ENCODE results near the gene DEFB112.
A peak's percentile ranks its signal among the peaks of the same experiment; 100 is the strongest.

Gene DEFB112, protein sequence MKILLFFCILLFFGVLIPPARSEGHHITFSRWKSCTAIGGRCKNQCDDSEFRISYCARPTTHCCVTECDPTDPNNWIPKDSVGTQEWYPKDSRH

DNA sequence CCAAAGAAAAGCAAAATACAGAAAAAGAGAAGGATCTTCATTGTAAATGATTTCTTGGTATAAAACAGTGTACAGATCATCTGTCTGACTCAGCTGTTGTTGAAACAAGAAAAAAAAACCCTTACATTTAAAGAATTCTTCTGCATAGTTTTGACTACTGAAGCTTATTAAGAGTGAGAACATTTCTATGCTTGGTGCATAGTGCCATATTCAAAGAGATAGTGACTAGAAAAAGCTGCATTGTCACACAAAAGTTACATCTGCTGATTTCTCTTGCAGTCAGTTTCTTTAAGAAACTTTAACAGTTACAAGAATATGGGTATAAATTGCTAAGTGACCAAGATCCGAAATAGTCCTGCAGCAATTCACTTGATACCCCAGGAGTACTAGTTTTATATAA lies at the start of gene DEFB112:
Gene DEFB112 (minus strand): TSS at position 101 of the 400 bp plus-strand sequence. CDS start 60 bp downstream, at position 41.
- DNase-seq (ENCODE audit: low read depth): no peak

DNA sequence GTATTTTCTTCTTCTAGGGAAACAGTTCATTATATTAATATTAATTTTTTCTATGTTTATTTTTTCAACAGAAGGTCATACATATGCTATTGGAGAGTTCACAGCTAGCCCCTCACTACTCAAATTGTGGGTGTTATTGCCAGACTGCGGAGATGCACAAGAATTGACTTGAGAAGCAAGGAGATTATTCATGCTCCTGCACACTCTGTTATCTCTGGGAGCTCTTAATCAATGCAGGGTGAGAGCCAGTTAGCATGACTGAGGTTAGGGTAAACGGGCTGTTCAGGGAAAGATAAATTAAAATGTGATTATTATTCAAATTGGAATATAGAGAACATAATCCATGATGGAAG lies 48.9 kb upstream of the DEFB112 start:
- DNase-seq (ENCODE audit: low read depth): no peak

DNA sequence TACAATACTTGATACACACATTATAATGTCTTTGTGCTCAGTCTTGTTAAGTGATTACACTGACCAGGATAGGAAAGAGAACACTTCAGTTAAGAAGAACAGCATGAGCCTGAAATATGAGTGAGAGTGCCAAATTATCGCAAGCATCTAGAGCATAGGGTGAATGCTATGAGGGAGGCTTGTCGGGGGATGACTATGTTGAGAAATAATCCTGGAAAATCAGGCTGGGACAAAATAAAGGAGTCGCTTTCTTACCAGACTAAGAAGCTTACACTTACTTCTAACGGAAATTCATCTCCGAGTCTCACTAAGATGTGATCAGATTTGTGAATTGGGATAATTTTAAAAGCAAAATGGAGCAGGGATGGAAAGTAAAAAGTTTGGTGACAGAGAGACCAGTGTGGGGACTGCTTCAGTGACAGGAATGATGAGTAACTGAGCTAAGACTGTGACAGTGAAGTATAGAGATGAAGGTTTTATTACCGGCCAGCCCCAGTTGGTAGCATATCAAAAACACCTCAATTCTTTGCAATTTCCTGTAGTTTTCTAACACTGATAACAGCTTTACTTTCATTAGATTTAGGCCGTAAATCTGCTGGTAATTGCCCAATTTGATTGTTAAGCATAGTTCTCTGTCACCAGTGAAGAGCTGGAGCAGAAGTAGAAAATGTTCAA lies 48.4 kb upstream of the DEFB112 start:
- no peak for DNase-seq (ENCODE audit: low read depth)

DNA sequence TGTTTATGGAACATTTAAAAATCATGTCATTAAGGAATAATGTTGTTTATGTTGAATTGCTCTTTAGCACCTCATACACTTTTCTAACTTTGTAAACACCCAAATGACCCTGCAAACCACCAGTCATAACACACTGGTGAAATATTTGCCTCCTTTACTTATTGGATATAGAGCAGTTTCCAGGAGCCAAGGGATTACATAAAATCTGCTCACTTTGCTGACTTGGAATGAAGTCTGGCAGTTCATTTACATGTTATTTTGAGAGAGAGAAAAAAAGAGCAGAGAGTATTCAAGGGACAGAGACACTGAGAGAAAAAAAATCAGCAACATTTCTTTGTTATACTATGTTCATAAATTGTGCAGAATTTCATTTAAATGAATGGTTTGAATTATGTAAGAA lies 46.6 kb upstream of the DEFB112 start:
- no peak for DNase-seq (ENCODE audit: low read depth)

DNA sequence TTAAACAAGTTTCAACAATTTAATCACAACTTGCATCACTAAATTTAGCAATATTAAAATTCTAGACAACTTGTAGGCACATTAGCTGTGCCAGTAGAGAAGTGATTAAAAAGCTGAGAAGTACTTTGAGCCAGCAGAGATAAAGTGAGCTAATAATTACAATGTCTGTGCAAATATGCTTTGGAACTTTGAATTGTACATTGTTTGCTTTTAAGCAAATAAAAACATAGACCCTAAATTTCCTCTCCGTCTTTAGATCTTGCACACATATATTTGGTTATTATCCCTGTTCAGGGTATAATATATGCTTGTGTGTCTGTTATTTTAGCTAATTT lies 44.2 kb upstream of the DEFB112 start:
- DNase-seq (ENCODE audit: low read depth): no peak

DNA sequence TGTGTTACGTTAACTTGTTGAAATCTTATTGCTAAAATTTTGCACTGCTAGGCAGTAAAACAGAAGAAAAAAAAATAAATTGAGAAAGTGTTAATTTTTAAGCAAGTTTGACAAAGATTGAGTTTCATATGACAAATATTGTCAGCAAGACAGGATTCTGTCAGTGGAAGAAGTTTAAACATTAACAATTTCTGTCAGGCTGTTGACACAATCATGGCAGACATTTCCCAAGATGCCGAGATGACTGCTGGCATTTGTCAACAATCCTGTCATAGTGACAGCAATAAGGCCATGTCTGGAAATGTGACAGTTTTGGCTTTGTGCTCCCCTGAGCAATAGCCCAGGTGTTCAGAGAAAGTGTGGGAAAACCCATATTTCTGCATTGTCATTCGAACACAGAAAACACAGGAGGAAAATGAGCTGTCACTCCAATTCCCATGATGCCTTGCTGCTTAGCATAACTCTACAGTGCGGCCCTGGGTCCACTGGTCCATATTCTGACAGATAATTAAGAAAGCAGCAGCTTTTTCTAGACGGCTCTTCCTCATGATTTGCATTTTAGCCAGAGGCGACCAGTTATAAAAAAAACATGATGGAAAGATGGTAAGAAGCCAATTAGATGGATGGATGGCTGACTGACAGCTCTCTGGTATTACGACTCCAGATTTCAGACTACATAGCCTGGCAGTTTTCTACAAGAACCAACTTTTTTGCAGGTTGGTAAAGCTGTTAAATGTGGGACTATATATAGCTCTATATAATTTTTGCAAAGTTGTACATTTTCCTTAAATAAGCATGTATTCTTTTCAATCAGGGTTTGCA lies 43.6 kb upstream of the DEFB112 start:
- DNase-seq (ENCODE audit: low read depth): no peak

DNA sequence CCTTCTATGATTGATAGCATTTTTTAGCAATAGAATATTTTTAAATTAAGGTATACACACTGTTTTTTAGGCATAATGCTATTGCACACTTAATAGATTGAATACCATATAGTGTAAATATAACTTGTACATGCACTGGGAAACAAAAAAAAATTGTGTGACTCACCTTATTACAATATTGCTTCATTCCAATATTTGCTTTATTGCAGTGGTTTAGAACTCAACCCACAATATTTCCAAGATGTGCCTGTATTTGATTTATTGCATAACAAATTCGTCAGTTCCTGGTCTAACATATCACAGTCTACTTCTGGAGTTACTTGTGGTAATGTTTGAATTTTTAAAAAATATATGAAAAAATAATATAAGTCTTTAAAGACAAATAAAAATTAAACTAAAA lies 41.9 kb upstream of the DEFB112 start:
- DNase-seq (ENCODE audit: low read depth): peak; percentile 45

DNA sequence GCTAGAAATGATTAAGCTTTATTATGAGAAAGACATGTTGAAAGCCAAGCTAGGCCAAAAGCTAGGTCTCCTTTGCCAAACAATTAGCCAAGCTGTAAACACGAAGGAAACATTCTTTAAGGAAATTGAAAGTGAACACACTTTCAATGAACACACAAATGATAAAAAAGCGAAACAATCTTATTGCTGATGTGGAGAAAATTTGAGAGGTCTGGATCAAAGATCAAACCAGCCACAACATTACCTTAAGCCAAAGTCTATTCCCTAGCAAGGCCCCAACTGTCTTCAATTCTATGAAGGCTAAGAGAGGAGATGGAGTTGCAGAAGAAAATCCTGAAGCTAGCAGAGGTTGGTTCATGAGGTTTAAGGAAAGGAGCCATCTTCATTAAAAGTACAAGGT lies 40.2 kb upstream of the DEFB112 start:
- no peak for DNase-seq (ENCODE audit: low read depth)

DNA sequence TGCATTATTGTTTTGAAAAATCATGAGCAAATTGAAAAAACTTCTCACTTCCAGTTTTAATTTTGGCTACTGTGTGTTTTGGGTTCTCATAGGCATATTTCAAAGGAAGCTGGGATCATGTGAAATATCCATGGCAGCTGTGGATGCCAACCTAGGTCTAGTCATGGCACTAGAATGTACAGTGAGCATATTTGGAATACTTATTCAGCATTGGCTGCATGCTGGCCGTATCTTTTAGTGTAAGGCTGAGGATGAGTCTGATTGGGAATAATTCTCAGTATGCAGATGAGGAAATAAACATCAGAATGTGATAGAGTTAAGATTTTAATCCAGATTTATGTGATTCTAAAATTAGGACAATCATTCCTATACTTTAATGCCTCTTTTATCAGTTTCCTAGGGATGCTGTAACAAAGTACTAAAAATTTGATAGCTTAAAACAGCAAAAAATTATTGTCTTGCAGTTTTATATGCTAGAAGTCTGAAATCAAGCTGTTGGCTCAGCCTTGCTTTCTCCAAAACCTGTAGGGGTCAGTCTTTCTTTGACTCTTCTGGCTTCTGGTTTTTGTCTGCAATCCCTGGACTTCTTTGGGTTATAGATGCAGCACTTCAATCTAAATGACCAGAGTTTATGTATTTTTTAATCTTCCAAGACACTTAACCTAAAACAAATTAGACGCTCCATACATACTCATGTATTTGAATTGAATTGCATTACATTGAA lies 37.7 kb upstream of the DEFB112 start:
- DNase-seq (ENCODE audit: low read depth): peak; percentile 76

DNA sequence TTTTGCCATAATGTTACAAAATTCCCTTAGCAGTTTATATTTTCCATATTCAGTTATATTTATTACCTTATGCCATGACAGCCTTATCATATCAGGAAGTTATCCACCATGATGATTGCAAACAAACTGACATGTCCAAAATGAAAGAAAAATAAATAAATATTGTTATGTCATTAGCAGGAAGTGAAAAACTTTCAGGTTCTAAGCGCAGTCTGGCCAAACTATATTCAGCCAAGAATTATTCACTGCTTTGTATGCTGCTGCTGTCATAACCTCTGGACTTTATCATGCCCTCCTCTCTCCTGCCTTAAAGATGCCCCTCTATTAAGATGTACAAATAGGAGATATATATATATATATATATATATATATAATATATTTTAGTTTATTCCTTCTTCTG lies 27.7 kb upstream of the DEFB112 start:
- no peak for DNase-seq (ENCODE audit: low read depth)

DNA sequence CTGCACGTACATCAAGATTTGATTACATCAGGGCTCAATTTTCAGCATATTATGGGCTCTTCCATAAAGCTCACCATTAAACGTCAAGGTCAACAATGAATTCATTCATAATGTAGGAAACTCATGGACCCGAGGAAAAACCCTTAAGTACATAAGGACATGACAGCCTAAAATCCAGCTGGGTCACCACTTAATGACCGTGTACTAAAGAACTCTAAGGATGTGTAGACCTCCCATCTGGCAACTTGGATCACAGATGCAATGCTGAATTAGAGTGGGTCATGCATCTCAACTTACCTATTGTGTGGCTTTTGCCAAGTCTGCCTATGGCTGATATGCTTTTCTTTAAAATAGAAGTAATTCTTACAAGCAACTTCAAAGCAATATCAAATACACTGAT lies 26.7 kb upstream of the DEFB112 start:
- no peak for DNase-seq (ENCODE audit: low read depth)

DNA sequence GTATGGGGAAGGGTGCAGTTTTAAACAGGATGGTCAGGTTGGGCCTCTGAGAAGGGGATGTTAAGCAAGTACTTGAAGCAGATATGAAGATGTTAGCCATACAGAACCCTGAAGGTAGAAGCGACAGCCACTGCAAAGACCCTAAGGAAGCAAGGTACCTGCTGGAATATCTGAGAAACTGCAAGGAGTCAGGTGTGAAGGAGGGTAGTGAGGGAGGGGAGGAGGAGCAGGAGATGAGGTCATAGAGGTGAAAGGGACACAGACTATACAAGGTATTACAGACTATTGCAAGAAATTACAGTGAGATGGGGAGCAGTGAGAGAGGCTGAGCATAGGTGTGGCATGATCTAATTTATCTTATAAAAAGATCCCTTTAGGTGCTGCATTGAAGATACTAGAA lies 22.2 kb upstream of the DEFB112 start:
- DNase-seq (ENCODE audit: low read depth): no peak

DNA sequence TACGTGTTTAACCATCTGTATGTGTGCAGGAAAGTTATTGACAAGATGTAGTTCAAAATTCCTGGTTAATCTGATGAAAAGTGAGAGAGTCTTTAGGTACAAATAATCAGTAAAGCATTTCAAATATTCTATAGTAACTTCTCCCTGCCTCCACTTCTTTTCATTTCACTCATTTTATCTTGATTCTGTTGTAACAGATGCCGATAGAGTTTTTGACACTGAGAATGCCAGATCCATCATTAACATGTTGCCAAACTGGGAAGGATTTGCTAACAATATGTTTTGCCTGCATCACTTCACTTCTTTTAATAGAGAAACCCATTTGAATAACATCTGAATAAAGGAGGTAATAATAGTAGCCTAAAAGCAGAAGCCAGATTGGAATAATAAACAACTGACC lies 20.4 kb upstream of the DEFB112 start:
- no peak for DNase-seq (ENCODE audit: low read depth)

DNA sequence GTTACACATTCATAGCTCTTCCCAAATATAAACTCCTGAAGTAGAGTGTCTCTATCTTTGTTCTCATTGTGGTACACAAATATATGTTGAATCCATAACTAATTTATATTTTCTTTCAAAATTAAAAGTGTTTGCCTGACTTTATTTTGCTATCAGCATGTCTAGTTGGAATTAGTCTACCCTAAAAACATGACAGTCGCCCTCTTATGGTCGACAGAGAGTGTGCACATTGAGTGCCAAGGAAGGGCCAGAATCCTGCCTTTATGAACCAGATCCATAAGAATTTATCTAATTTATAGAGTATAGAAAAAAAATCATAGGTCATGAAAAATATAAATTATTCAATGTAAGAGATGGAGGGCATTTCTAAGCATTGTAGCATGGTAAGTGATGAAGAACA lies 12.3 kb upstream of the DEFB112 start:
- peak; percentile 29 for DNase-seq (ENCODE audit: low read depth)

DNA sequence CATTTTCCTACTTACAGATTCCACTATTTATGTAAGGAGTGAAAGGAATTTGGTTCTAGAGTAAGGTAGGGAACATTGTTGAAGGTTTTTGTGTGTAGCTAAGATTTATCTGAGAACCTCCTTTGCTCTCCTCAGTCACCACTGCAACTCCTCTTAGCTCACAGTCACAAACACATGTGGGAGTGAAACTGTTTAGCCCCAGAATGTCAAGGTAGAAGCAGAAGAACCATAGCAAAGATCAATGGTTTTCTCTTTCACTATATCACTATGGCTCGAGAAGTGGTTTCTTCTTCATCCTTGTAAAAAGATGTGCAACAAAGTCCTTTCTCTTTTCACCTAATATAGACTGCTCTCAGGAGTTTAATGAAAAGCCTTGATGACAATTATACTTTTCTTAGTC lies 6.5 kb upstream of the DEFB112 start:
- no peak for DNase-seq (ENCODE audit: low read depth)

DNA sequence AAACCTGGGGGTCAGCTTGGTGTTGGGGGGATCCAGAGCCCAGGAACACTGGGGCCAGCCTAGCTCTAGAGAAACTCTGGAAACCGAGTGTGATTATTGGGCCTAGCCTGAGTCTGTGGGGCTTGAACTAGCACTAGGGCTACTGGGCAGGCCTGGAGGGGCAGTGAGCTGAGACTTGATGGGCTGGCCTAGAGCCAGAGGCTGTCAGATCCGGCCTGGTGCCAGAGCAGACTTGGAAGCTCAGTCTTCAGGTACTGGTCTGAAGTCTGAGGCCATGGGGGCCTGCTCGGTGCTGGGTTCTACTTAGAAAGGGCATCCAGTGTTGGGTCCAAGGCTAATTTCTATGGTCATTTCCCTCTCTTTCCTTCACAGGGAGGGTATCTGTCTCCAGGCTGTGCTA lies 2.7 kb downstream of the DEFB112 start:
- no peak for DNase-seq (ENCODE audit: low read depth)

DNA sequence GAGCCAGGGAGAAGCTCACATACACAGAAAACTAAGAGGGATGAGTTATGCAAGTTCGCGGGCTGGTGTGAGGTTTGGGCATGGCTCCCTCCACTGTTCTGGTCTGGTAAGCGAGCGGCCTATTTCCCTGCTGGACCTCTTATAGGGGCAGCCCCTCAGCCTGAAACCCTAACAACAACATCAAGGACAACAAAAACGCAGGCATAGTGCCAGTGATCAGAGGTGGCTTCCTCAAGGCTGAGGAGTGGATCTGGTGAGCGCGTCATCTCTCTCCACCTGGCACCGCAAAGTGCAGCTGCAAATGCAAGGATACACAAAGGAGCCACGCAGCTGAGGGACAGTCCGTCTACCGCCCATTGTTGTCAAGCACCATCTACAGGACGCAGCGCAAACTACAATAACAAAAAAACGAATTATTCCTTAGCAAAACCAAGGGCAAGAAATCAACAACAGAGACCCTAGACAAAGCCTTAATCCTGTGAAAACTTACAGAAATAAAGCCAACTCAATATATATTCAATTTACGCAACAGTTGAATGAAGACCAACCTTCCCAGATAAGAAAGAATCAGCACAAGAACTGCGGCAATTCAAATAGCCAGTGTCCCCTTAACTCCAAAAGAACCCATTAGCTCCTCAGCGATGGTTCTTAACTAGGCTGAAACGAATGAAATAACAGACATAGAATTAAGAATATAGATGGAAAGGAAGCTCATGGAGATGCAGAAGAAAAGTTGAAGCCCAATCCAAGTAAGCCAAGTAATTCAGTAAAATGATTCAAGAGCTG lies 18.8 kb downstream of the DEFB112 start:
- DNase-seq (ENCODE audit: low read depth): peak; percentile 40

DNA sequence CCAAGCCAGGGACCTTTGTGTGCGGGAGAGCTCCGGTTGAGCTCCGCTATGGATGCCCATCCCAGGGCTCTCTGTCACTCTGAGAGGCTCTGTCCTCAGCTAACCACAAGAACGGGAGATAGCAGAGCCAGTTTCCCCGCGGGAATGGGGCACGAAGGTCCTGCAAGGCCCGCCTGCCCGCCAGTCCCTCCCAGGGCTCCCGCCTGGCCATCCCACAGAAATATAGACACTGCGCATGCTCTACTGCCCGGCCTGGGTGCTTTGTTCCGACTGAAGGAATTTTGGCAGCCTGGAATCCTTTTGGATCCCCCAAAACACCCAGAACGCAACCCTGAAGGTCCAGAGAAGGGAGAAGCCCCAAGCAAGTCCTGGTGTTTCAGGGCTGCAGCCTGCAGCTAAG lies 19.4 kb downstream of the DEFB112 start:
- DNase-seq (ENCODE audit: low read depth): no peak

DNA sequence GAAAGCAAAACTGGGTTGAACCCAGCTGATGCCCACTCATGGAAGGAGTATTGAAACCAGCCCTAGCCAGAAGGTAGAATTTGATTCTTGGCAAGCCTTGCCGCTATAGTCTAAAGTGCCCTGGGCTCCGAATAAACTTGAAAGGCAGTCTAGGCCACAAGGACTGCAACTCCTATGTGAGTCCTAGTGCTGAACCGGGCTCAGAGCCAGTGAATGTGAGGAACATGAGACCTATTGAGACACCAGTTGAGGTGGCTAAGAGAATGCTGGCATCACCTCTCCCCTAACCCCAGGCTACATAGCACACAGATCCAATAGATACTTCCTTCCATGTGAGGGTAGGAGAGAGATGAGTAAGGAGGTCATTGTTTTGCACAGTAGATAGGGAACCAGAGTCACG lies 24.5 kb downstream of the DEFB112 start:
- DNase-seq (ENCODE audit: low read depth): no peak

DNA sequence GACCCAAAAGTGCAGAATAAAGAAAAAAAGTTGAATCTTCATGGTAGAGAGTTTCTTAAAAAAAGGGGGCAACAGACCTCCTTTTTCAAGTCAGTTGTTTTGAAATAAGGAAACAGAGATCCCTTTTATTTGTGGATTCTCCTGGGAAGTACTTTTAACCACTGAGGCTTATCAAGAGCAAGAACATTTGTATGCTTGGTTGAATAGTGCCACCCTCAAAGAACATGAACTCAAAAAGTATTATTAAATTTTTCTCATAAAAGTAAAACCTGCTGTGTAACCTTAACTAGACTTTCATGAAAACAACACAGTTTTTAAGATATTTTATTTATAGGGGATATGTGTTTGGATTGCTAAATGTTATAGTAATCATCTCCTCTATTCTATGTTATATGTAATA lies 27.8 kb downstream of the DEFB112 start, which contains the start of gene DEFB110:
Gene DEFB110 (minus strand): TSS at position 101 of the 400 bp plus-strand sequence. CDS start 59 bp downstream, at position 42.
- no peak for DNase-seq (ENCODE audit: low read depth)

DNA sequence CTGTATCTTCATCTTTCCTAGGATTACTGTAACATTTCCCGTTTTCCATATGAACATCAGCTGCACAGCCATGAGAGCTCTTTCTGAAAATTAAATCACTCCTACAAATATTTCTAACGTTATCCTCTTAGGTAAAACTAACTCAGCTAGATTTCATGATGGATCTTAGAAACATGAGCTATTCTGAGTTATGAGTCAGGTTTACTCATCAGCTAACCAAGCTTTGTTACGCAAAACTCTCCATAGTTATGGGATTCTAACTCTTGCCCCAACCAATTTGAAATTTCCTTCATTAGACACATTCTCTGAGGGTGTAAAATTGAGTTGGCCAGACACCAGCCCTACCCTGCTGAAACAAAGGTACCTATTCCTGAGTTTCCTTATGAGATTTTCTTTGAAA lies 41.9 kb downstream of the DEFB112 start:
- peak; percentile 65 for DNase-seq (ENCODE audit: low read depth)

DNA sequence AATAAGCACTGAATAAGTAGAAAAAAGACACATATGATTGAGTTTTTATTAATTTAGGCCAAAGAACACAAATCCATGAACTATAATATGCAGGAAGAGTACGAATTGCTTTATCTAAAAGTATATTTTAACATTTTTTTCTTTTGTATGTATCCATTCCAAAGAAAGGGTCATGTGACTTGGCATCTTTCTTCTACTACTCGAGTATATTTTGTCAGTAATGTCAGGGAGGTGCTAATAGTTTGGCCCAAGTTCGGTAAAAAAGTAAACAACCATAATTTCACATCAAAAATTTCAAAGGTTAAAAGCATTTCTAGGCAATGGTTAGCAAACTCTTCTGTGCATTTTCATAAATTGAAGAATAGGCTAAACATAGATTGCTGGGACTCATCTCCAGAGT lies 46.6 kb downstream of the DEFB112 start:
- no peak for DNase-seq (ENCODE audit: low read depth)

All from ELR (cell line).